GM08714 (cell line): ENCODE measurements around the gene ZNF319.

Experiments used
- H3K4me3 ChIP-seq: fragments of 200-500 bp; sonication (Bioruptor generic); 2 replicates; pipeline ENCODE4 v1.5.1; 2014; ENCODE audit warnings: mild to moderate bottlenecking, low read length, inconsistent platforms
- ZNF274 ChIP-seq: IDR thresholded peaks from 2 replicates; pipeline ENCODE4 v1.6.1; 2012; ENCODE audit warnings: mild to moderate bottlenecking, low read depth, low read length

Gene ZNF319

DNA sequence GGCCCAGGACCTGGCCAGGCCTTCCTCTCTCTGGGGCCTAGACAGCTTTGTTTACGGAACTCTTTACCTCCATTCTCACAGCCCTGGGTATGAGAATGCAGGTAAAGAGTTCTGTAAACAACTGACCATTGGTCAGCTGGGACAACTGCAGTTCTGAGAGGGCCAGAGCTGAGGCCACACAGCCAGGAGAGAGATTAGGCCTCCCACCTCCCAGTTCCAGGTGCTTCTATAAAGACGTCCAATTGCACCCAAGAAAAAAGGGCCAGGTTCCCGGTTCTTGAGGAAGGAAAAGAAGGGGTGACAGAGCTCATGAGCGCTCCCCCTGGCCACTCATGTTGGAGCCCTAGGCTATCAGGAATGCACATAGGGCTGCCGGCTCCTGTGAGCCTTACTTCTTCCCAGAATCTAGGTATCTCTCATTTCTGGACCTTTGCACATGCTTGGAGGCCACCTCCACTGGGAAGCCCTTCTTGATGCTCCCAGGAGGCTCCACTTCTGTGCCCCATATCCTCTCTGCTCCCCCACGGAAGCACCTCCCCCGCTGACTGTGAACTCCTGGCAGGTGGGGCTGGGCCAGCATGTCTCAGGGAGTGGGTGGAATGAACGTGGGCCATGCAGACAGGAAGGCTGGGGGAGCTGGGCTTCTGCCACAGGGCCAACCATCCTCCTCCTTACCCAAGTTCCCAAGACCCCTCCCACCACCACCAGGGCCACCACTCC is 42.6 kb downstream of the ZNF319 start:
- no peak overlapping the region for H3K4me3 ChIP-seq
- no peak for TF ChIP-seq ZNF274

DNA sequence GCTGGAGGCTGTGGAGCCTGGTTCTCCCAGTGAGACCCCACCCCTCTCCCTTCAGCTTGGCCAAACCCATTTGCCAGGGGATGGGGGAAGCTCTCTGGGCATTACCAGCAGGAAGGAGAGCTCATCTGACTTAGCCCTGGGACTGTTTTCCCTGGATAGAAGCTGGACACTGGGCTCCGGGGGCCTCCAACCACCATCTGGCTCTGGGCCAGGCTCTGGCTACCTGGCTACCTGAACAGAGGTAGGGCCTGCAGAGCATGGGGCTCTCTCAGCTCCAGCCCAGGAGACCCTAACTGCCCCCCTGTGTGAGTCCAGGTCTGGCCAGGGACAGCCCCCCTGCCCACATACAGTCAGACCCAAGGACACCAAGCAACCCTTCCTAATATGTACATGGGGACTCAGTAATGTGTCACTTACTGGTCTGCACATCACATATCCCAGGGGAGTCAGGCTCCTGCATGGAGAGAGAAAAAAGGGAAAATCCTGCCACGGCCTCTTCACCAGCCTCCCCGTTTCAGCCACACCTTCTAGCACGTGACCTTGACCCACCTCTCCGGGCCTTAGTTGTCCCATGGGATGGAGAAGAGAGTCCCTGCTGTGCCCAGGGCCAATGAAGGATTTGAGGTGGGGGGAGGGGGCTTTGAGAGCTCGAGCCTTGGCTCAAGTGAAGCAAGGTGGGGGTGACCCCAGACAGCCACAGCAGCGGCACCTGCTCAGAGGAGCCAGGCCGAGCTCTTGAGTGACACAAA is 43.4 kb downstream of the ZNF319 start:
- no peak for TF ChIP-seq ZNF274
- H3K4me3 ChIP-seq, result no peak overlapping the region

DNA sequence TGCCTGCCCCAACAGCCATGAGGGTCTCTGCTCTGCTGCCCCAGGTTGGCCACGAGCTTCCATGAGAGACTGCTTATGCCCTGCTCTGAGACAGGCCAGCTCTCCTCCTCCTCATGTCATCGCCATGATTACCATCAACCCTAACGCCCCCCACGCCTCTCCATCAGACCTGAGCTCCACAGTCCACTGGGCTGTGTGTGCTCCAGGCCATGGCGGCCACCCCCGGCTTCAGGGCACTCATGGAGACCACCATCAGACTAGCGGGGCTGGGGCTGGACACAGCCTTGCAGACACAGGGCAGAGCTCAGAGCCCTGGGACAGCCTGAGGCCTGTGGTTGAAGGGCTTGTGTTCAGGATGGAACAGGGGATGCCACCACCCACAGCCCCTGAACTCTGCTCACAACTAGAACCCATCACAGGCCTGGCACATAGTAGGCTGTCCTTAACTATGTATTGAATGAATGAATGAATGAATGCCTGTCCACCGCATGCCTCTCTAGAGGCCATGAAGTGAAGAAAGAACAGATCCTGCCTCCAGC is 44.1 kb downstream of the ZNF319 start:
- no peak overlapping the region for H3K4me3 ChIP-seq
- no peak for TF ChIP-seq ZNF274

DNA sequence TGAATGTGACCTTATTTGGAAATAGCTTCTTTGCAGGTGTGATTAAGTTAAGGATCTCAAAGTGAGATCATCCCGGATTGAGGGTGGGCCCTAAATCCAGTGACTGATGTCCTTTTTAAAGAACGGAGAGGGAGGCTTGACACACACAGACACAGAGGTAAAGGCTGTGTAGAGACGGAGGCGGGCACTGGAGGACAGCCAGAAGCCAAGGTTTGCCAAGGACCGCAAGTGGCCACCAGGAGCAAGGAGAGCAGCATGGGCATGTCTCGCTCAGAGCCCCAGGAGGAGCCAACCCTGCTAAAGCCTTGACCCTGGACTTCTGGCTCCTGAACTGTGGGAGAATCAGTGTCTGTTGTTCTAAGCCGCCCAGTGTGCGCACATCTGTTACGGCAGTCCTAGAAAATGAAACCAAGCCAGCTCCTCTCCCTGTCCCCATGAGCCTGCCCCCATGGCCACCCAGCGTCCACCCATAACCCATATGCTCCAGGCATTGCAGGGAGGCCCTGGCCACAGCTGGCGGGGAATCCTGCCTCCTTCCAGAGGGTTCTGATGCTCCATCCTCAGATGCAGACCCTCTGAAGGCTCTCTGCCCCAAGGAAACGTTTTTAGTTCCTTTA is 44.8 kb downstream of the ZNF319 start:
- no peak overlapping the region for H3K4me3 ChIP-seq
- no peak for TF ChIP-seq ZNF274

DNA sequence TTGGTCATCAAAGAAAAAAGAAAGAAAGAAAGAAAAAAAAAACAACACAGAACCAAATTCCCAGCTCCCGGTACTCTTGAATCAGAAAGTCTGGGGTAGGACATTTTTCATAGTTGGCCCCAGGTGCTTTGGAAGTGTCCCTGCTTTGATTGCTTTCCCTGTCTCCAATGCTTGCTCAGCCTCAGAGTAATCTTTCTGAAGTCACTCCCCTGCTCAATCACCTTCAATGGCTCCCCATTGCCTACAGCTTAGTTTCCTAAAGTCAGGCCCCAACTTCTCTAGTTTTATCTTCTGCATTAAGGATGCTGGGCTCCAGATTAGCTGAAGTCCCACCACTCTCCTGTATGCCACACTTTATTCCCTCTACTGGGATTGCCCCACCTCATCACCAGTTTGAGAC is 46.6 kb downstream of the ZNF319 start:
- no peak overlapping the region for H3K4me3 ChIP-seq
- TF ChIP-seq ZNF274, result no peak

DNA sequence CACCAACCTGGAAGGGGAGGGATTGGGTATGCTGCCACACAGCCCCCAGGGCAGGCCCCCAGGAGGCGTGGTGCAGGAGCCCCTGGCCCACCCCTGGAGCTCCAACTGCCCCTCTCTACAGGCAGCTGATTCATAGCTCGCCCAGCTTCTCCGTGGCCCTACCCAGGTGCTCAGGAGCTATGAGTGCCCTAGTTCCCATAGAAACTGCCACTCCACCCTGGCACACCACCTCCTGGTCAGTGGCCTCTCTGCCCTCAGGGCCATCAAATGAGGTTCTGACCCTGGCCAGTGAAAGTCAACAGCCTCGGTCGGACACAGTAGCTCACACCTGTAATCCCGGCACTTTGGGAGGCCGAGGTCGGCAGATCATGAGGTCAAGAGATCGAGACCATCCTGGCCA is 47.6 kb downstream of the ZNF319 start:
- no peak for TF ChIP-seq ZNF274
- H3K4me3 ChIP-seq, result no peak overlapping the region

DNA sequence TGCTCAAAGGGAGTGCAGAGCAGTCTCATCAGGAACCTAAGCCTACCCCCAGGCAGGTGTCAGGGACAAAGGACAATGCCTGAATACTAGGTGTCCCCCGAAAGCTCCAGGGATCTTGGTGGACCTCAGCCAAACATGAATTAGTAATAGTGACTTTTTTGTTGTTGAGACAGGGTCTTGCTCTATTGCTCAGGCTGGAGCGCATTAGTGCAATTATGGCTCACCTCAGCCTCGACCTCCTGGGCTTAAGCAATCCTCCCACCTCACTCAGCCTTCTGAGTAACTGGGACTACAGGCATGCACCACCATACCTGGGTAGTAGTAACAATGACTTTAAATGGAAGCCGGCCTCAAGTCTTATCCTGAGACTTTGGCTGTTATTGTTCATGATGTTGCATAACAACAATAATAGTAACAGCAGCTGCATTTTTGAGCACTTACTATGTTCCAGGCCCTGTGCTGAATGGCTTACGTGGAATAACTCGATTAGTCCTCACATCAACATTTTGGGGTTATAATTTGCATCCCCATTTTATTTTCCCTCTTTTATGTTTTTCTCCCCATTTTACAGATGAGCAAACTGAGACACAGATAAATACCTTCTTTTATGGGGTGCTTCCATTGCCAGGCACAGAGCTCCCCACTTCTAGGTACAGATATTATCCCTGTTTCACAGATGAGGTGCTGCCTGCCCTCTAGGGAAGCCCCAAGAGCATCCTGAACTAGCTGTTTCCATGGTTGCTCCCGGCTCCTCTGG is 49.1 kb downstream of the ZNF319 start:
- H3K4me3 ChIP-seq, result no peak overlapping the region
- no peak for TF ChIP-seq ZNF274

DNA sequence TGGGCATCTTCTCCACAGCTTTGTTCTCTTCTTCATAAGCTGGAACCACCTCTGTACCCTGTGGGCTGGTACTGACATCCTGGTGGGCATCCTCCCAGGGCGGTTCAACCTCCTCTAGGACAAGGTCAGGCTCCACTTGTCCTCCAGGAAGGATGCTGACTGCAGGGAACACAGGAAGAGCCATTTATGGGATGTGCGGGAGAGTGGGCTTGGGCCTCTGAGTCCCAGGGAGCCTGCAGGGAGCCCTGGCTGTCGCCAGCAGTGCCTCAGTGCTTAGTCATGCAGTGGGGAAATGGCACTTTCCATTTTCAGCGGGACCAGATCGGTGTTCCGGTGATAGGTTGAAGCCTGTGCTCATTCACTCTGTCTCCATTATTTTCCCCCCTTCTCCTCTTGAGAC is 50.1 kb downstream of the ZNF319 start:
- no peak for TF ChIP-seq ZNF274
- H3K4me3 ChIP-seq, result no peak overlapping the region

DNA sequence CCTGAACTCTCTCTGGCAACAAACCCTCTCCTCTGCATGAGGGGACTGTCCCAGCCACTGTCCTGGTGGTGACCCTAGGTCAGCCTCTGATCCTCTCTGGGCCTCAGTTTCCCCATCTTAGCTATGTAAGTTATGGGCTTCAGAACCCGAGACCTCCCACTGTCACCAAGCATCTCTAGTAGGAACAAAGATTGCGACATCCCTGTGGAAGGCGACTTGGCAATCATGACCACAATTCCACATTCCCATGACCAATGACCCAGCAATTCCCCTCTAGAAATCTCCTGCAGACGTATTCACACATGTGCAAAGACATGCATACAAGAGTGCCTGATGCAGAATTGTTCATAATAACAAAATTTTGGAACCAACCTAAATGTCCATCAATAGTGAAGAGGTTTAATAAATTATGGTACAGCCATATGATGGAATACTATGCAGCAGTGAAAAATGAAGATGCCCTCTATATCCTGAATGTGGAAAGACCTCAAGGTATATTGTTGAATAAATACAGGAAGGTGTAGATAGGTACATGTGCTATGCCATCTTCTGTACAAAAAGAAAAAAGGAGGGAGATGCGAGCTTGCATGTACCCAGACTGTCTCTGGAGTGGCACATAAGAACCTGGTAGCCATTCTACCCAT is 50.8 kb downstream of the ZNF319 start:
- TF ChIP-seq ZNF274, result no peak
- H3K4me3 ChIP-seq, result no peak overlapping the region

DNA sequence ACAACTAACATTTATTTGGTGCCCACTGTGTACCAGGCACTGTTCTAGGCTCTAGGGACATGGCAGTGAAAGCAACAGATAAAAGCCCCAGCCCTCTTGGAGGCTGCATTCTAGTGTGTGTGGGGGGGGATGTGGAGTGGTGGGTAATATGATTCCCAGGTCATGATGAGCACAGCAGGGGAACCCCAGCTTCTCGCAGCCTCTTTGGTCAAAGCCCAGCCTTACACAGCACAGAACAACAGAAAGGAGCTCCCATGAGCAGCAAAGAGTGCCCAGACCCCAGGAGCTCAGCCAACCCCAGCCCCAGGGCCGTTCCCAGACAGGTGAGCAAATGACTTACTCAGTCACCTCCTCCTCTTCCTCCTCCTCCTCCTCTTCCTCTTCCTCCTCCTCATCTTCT is 51.5 kb downstream of the ZNF319 start:
- no peak overlapping the region for H3K4me3 ChIP-seq
- TF ChIP-seq ZNF274, result no peak

DNA sequence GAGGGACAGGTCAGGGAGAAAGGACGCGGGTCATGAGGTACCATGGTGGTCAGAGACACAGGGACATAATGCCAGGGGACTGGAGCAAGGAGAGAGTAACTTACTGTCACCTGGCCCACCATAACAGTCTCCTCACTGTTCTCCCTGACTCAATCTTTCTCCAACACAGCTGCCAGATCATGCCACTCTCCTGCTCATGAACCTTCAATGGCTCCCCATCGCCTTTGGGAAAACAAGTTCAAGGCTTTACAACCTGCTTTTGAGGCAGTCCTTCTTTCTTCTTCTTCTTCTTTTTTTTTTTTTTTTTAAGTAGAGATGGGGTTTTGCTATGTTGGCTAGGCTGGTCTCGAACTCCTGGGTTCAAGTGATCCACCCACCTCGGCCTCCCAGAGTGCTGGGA is 52.4 kb downstream of the ZNF319 start:
- H3K4me3 ChIP-seq, result no peak overlapping the region
- no peak for TF ChIP-seq ZNF274

DNA sequence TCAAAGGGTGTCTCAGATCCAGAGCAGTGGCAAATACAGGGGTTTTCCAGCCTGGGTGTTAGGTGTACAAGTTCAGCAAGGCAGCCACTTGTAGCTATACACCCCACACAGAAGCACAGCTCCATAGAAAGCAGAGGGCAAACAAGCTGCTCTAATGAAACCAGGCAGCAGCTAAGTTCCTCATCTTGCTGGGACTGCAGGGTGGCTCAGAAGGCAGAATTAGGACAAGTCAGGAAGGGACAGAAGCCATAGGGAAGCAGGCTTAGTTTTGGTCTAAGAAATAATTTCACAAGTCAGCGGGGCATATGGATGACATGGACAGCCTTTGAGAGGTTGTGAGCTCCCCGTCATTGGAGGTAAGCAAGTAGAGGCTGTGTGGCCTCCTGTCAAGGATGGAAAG is 53.2 kb downstream of the ZNF319 start:
- H3K4me3 ChIP-seq, result no peak overlapping the region
- TF ChIP-seq ZNF274, result no peak

DNA sequence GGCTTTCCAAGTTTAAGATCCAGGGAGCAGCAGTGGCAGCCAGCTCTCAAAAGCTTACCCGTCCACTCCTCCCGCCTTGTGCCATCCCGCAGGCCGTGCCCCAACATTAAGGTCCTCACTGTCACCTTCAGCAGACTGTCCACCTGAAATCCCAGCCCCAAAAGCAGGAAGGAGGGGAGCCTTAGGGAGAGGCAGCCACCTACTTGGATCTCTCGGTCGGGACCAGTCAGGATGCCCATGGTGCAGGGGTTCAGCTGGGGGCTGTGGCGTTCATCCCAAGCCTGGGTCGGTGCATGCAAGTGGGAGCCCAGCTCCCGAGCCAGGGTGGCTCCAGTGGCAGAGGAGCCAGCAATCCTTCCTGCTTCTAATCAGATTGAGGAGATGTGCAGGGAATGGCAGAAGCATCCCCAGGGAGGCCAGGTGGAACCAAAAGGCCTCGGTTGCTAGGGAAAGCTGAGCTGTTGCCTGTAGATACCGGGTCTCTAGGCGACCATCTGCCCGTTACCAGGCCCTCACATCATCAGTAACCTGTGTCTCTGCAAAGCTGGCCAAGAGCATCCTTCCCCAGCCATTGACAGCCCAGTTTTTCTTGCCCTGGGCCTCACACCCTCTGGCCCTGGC is 54.2 kb downstream of the ZNF319 start:
- TF ChIP-seq ZNF274, result no peak
- H3K4me3 ChIP-seq, result no peak overlapping the region

DNA sequence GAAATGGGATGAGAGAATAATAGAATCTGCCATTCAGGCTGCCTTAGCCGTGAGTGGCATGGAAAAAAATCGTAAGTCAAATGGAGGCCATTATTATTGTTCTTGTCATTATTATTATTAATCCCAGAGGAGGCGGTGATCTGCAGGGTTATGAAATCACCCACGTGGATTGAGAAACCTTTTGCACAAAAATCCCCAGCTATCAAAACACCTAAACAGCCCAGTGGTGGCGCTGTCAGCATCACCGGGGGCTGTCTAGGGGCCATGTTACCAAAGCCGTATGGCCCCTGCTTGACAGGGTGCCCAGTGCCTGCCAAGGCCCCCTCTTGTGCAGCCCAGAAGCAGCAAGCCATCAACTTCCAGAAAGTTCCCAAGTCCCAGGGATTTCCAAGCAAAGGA is 54.7 kb downstream of the ZNF319 start:
- no peak for TF ChIP-seq ZNF274
- no peak overlapping the region for H3K4me3 ChIP-seq
